ENCODE data around the gene EEF2K.

DNA sequence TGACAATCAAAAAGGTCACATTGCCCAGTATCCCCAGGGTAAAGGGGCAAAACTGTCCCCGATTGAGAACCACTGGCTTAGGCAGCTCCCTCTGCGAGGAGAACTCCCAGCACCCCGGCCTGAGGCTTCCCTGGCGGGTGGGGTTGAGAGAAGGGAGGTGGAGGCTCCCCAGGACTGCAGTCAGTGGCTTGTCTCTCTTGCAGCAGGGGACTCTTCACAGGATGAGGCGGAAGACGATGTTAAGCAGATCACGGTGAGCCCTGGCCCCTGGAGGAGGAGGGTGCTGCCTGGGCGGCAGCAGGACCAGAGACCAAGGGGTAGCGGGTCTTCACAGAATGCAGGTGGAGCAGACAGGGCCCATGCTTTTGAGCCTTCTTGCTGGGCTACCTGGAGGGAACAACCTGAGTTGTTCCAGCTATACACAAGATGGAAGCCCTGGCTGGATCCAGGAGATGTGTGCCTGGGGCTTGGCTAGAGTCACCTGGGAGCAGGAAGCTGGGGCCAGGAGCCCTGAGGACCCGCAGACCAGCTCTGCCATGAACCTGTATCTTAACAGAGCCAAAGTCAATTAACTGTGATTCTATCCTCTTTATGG, 107.9 kb downstream of the EEF2K start:
- TF ChIP-seq POLR2AphosphoS5 (IDR thresholded peaks at IDR 0.05; ENCODE audit: low read depth, low read length) = no peak
- TF ChIP-seq TAF1 (IDR thresholded peaks at IDR 0.05; ENCODE audit: borderline replicate concordance, insufficient read depth, low read length) = no peak
